Neutrophil (primary cell): ENCODE measurements around the gene EFNA5.

Source experiments
- H3K27ac ChIP-seq: fragments of 200-600 bp; sonication (generic); 2 replicates; pipeline ENCODE4 v1.5.1; 2016; ENCODE audit warnings: mild to moderate bottlenecking, moderate library complexity
- H3K27me3 ChIP-seq: fragments of 200-600 bp; sonication (generic); 2 replicates; pipeline ENCODE4 v1.6.0; 2016; ENCODE audit warnings: mild to moderate bottlenecking
- H3K36me3 ChIP-seq: fragments of 200-600 bp; sonication (generic); 2 replicates; pipeline ENCODE4 v1.5.1; 2017
- H3K4me1 ChIP-seq, 2 experiments: fragments of 200-600 bp in 1 of 2; sonication (generic) in 1 of 2; 1 replicate in 1 of 2; 2 replicates in 1 of 2; pipeline versions ENCODE4 v1.5.1 to v1.6.1; 2013 to 2016; ENCODE audit warnings: low read depth in 1 of 2, low read length in 1 of 2, mild to moderate bottlenecking in 1 of 2, moderate library complexity in 1 of 2; ENCODE audit not compliant: control insufficient read depth in 1 of 2, insufficient read depth in 1 of 2
- H3K4me3 ChIP-seq, 2 experiments: fragments of 200-600 bp in 1 of 2; sonication (generic) in 1 of 2; 1 replicate in 1 of 2; 2 replicates in 1 of 2; pipeline ENCODE4 v1.5.1; 2013 to 2016; ENCODE audit warnings: low read depth in 1 of 2, low read length in 1 of 2, mild to moderate bottlenecking in 1 of 2, moderate library complexity in 1 of 2
- H3K9me3 ChIP-seq: fragments of 200-600 bp; sonication (generic); 2 replicates; pipeline ENCODE4 v1.5.1; 2016
- CTCF ChIP-seq: fragments of 200-600 bp; sonication (generic); IDR thresholded peaks from 2 replicates; pipeline ENCODE4 v1.5.1; 2016; ENCODE audit warnings: antibody characterized with exemption

The EFNA5 gene

GRCh38 chr5:107603349-107603748, 67.4 kb downstream of the EFNA5 start:
- no peak overlapping the region for H3K4me3 ChIP-seq

GRCh38 chr5:107602896-107603295, 67.8 kb downstream of the EFNA5 start:
- Histone ChIP-seq H3K36me3 (no peaks in the 10 kb centered on the region), H3K9me3 (no peaks in the 10 kb centered on the region), H3K4me1 (no peaks in the 10 kb centered on the region), H3K27me3 (peaks cover 14% of the 10 kb centered on the region), H3K27ac (no peak overlapping the region), H3K4me3 (no peak overlapping the region)
- TF ChIP-seq CTCF: no peak

More at GRCh38 chr5:107603349-107603748, 67.4 kb downstream of the EFNA5 start:
- H3K36me3 ChIP-seq: no peaks in the 10 kb centered on the region
- H3K4me1 ChIP-seq: no peaks in the 10 kb centered on the region
- no peaks in the 10 kb centered on the region for H3K9me3 ChIP-seq
- H3K27ac ChIP-seq: no peak overlapping the region
- TF ChIP-seq CTCF: no peak
- H3K27me3 ChIP-seq: peaks cover 14% of the 10 kb centered on the region

- Histone ChIP-seq H3K4me3 (no peak overlapping the region), H3K27me3 (peaks cover 14% of the 10 kb centered on the region), H3K27ac (no peak overlapping the region), H3K4me1 (no peaks in the 10 kb centered on the region), H3K36me3 (no peaks in the 10 kb centered on the region), H3K9me3 (no peaks in the 10 kb centered on the region)
- no peak for TF ChIP-seq CTCF
Measured at GRCh38 chr5:107601076-107601475, 69.7 kb downstream of the EFNA5 start.

GRCh38 chr5:107598958-107599357, 71.8 kb downstream of the EFNA5 start:
- Histone ChIP-seq H3K27me3 (no peaks in the 10 kb centered on the region), H3K27ac (no peak overlapping the region), H3K36me3 (no peaks in the 10 kb centered on the region), H3K4me3 (no peak overlapping the region), H3K9me3 (no peaks in the 10 kb centered on the region), H3K4me1 (no peaks in the 10 kb centered on the region)
- no peak for TF ChIP-seq CTCF

- no peaks in the 10 kb centered on the region for H3K36me3 ChIP-seq
- no peaks in the 10 kb centered on the region for H3K9me3 ChIP-seq
Measured at GRCh38 chr5:107597803-107598202, 72.9 kb downstream of the EFNA5 start.

More at GRCh38 chr5:107597803-107598202, 72.9 kb downstream of the EFNA5 start:
- Histone ChIP-seq H3K27me3 (no peaks in the 10 kb centered on the region), H3K4me1 (no peaks in the 10 kb centered on the region), H3K4me3 (no peak overlapping the region), H3K27ac (no peak overlapping the region)
- TF ChIP-seq CTCF: no peak
